Measurements from ENCODE around the gene DBR1. TPM values are rescaled to one million over a fixed set of nuclear protein-coding genes. Genes with fewer than 3 reads are reported as not detected.

DBR1 gene
- total RNA-seq, 1 experiment from 2014 or later: 18.4 TPM

DNA sequence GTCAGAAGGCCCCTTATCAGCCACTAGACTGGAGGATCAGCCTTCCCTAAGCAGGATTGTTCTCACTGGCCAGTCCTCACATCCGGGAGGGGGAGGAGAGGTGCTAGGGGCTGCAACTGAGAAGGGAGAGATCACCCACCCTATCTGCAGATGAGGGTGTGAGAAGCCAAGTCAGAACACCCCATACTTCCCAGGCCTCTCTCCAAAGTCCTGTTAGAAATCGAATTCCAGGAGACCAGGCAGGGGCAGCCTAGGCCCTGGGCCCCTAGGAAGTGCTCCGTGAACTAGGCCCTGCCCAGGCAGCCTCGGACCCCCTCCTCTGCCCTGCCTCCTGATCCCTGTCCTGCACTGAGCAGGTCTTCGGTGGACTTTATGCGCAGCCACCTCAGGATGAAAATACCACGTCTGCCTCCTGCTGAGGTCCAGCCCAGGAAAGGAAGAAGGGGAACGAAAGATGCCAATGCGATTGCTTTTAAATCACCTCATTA, 60.2 kb downstream of the DBR1 start:
- peak overlapping the region; percentile 91; the same call in 1 of the 2 replicates for H3K4me3 ChIP-seq
- no peak for DNase-seq
- BruUV-seq (replicated peaks): no TSS peak

GRCh38 chr3:138113326-138113725, 61.4 kb downstream of the DBR1 start:
- Histone ChIP-seq H3K4me1 (replicated peaks; ENCODE audit: insufficient read depth) (peaks cover 13% of the 10 kb centered on the region), H3K79me2 (ENCODE audit: low read depth) (peaks cover 8% of the 10 kb centered on the region; the same call in 1 of the 2 replicates), H3K9me3 (ENCODE audit: insufficient read depth, low read depth) (no peaks in the 10 kb centered on the region), H3F3A (ENCODE audit: insufficient read depth, low read depth) (peaks cover 14% of the 10 kb centered on the region; the same call in 1 of the 2 replicates), H2AFZ (no peak overlapping the region), H3K9me2 (ENCODE audit: insufficient read depth) (no peaks in the 10 kb centered on the region), H4K20me1 (ENCODE audit: insufficient read depth) (no peaks in the 10 kb centered on the region), H3K27ac (no peak overlapping the region), H3K36me3 (ENCODE audit: low read depth) (no peaks in the 10 kb centered on the region), H3K4me3 (no peak overlapping the region), H3K4me2 (peak overlapping the region; percentile 86), H3K27me3 (ENCODE audit: insufficient read depth, low read depth) (no peaks in the 10 kb centered on the region)
- intact Hi-C loops (cut with micrococcal nuclease; ENCODE audit: unreplicated experiment): no loop called here
- BruUV-seq (replicated peaks): no TSS peak
- no peak for DNase-seq
- ChIA-PET CTCF (interaction anchor here (0.7 kb wide), 1 partner anchor 12 kb away, joined by 3 read pairs; no protein-coding TSS in a partner anchor), POLR2A (ENCODE audit: unreplicated experiment) (no interaction called here)
- TF ChIP-seq, protein P1, sequence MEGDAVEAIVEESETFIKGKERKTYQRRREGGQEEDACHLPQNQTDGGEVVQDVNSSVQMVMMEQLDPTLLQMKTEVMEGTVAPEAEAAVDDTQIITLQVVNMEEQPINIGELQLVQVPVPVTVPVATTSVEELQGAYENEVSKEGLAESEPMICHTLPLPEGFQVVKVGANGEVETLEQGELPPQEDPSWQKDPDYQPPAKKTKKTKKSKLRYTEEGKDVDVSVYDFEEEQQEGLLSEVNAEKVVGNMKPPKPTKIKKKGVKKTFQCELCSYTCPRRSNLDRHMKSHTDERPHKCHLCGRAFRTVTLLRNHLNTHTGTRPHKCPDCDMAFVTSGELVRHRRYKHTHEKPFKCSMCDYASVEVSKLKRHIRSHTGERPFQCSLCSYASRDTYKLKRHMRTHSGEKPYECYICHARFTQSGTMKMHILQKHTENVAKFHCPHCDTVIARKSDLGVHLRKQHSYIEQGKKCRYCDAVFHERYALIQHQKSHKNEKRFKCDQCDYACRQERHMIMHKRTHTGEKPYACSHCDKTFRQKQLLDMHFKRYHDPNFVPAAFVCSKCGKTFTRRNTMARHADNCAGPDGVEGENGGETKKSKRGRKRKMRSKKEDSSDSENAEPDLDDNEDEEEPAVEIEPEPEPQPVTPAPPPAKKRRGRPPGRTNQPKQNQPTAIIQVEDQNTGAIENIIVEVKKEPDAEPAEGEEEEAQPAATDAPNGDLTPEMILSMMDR (conservative IDR thresholded peaks at IDR 0.05): no peak
- no peak for TF ChIP-seq EZH2 (IDR thresholded peaks at IDR 0.05; ENCODE audit: low read depth)

More for the DNA sequence above, 60.2 kb downstream of the DBR1 start:
- H3K4me1 ChIP-seq (replicated peaks; ENCODE audit: insufficient read depth): peaks cover 13% of the 10 kb centered on the region
- H3K4me2 ChIP-seq: peak overlapping the region; percentile 86
- H3K9me3 ChIP-seq (ENCODE audit: insufficient read depth, low read depth): no peaks in the 10 kb centered on the region
- peaks cover 8% of the 10 kb centered on the region; the same call in 1 of the 2 replicates for H3K79me2 ChIP-seq (ENCODE audit: low read depth)
- no peaks in the 10 kb centered on the region for H4K20me1 ChIP-seq (ENCODE audit: insufficient read depth)
- POLR2A ChIA-PET (ENCODE audit: unreplicated experiment): no interaction called here
- intact Hi-C loops (cut with micrococcal nuclease; ENCODE audit: unreplicated experiment): loop anchor here (2.0 kb wide), 1 partner anchor 36 kb away; no protein-coding TSS in a partner anchor
- H3K36me3 ChIP-seq (ENCODE audit: low read depth): no peaks in the 10 kb centered on the region
- CTCF ChIA-PET: no interaction called here
- no peaks in the 10 kb centered on the region for H3K27me3 ChIP-seq (ENCODE audit: insufficient read depth, low read depth)
- H3K9me2 ChIP-seq (ENCODE audit: insufficient read depth): no peaks in the 10 kb centered on the region
- H3F3A ChIP-seq (ENCODE audit: insufficient read depth, low read depth): peaks cover 14% of the 10 kb centered on the region; the same call in 1 of the 2 replicates
- no peak overlapping the region; the same call in 1 of the 2 replicates for H3K27ac ChIP-seq
- TF ChIP-seq EZH2 (IDR thresholded peaks at IDR 0.05; ENCODE audit: low read depth): no peak
- TF ChIP-seq, protein P1 (conservative IDR thresholded peaks at IDR 0.05): no peak
- peak overlapping the region; percentile 94 for H2AFZ ChIP-seq

GRCh38 chr3:138112362-138112761, 62.4 kb downstream of the DBR1 start:
- Histone ChIP-seq H4K20me1 (ENCODE audit: insufficient read depth) (no peaks in the 10 kb centered on the region), H3K4me1 (replicated peaks; ENCODE audit: insufficient read depth) (peaks cover 13% of the 10 kb centered on the region), H3K79me2 (ENCODE audit: low read depth) (peaks cover 8% of the 10 kb centered on the region; the same call in 1 of the 2 replicates), H3K36me3 (ENCODE audit: low read depth) (no peaks in the 10 kb centered on the region), H3K4me2 (no peak overlapping the region), H3K9me3 (ENCODE audit: insufficient read depth, low read depth) (no peaks in the 10 kb centered on the region), H3K9me2 (ENCODE audit: insufficient read depth) (no peaks in the 10 kb centered on the region), H3K27me3 (ENCODE audit: insufficient read depth, low read depth) (no peaks in the 10 kb centered on the region), H3K27ac (no peak overlapping the region), H3F3A (ENCODE audit: insufficient read depth, low read depth) (peaks cover 14% of the 10 kb centered on the region; the same call in 1 of the 2 replicates), H2AFZ (no peak overlapping the region), H3K4me3 (no peak overlapping the region)
- POLR2A ChIA-PET (ENCODE audit: unreplicated experiment): no interaction called here
- TF ChIP-seq, protein P1 (conservative IDR thresholded peaks at IDR 0.05): no peak
- CTCF ChIA-PET: no interaction called here
- no peak for DNase-seq
- no TSS peak for BruUV-seq (replicated peaks)
- intact Hi-C loops (cut with micrococcal nuclease; ENCODE audit: unreplicated experiment): no loop called here

Other genes starting within 250 kb of the DBR1 start
- not detected in 2 replicates for gene CLDN18, start 164.8 kb downstream of the DBR1 start, total RNA-seq (2021)
- gene DZIP1L, start 59.3 kb downstream of the DBR1 start, total RNA-seq (2021): 2.3 and 6.1 TPM in 2 replicates
- gene A4GNT, start 42.5 kb downstream of the DBR1 start, total RNA-seq (2021): not detected in 2 replicates
- 32.2 and 32.4 TPM in 2 replicates for gene ARMC8, start 12.4 kb upstream of the DBR1 start, total RNA-seq (2021)
- gene NME9, start 154.9 kb upstream of the DBR1 start, total RNA-seq (2021): 1.3 TPM in 1 of 2 replicates, not detected in the other
- 2.4 TPM in 2 replicates for gene MRAS, start 173.7 kb upstream of the DBR1 start, total RNA-seq (2021)